ENCODE data around the gene WHRN. TPM values are rescaled to one million over a fixed set of nuclear protein-coding genes. Genes with fewer than 3 reads are reported as not detected.

Gene WHRN
- total and polyA plus RNA-seq, 2 of the 13 experiments (the other 11 are each of a cell fraction or from before 2014, with no cell fraction given) = 2.3 to 5.3 TPM

- TF ChIP-seq, protein P1, sequence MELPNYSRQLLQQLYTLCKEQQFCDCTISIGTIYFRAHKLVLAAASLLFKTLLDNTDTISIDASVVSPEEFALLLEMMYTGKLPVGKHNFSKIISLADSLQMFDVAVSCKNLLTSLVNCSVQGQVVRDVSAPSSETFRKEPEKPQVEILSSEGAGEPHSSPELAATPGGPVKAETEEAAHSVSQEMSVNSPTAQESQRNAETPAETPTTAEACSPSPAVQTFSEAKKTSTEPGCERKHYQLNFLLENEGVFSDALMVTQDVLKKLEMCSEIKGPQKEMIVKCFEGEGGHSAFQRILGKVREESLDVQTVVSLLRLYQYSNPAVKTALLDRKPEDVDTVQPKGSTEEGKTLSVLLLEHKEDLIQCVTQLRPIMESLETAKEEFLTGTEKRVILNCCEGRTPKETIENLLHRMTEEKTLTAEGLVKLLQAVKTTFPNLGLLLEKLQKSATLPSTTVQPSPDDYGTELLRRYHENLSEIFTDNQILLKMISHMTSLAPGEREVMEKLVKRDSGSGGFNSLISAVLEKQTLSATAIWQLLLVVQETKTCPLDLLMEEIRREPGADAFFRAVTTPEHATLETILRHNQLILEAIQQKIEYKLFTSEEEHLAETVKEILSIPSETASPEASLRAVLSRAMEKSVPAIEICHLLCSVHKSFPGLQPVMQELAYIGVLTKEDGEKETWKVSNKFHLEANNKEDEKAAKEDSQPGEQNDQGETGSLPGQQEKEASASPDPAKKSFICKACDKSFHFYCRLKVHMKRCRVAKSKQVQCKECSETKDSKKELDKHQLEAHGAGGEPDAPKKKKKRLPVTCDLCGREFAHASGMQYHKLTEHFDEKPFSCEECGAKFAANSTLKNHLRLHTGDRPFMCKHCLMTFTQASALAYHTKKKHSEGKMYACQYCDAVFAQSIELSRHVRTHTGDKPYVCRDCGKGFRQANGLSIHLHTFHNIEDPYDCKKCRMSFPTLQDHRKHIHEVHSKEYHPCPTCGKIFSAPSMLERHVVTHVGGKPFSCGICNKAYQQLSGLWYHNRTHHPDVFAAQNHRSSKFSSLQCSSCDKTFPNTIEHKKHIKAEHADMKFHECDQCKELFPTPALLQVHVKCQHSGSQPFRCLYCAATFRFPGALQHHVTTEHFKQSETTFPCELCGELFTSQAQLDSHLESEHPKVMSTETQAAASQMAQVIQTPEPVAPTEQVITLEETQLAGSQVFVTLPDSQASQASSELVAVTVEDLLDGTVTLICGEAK (IDR thresholded peaks at IDR 0.05) = no peak
- TF ChIP-seq, protein P1 (CRISPR knock-in tag; IDR thresholded peaks at IDR 0.05) = no peak
- TF ChIP-seq ZSCAN29 (CRISPR knock-in tag; conservative IDR thresholded peaks at IDR 0.05) (no peak), ZNF496 (CRISPR knock-in tag; IDR thresholded peaks at IDR 0.05; ENCODE audit: insufficient replicate concordance) (no peak), ZNF547 (CRISPR knock-in tag; IDR thresholded peaks at IDR 0.05) (no peak)
These were observed 5.2 kb downstream of the WHRN start (continued) for GRCh38 chr9:114499941-114500696.

Measured in HepG2 (cell line).